Body of pancreas (tissue), 4 donors: ENCODE results near the gene CCDC190.

ENCODE experiments used
- CTCF ChIP-seq, 7 experiments: fragments of 450-650 bp in 4 of 7; fragments of 200-600 bp in 3 of 7; sonication (generic) in 3 of 7; IDR thresholded peaks; one replicate each; pipeline ENCODE4 v1.5.1; 2016 to 2019; ENCODE audit warnings: antibody characterized with exemption in 7 of 7
- POLR2A ChIP-seq, 3 donors: fragments of 450-650 bp; IDR thresholded peaks; one replicate each; pipeline ENCODE4 v1.6.1; 2016; ENCODE audit warnings: antibody characterized with exemption in 3 of 3, mild to moderate bottlenecking in 2 of 3

DNA sequence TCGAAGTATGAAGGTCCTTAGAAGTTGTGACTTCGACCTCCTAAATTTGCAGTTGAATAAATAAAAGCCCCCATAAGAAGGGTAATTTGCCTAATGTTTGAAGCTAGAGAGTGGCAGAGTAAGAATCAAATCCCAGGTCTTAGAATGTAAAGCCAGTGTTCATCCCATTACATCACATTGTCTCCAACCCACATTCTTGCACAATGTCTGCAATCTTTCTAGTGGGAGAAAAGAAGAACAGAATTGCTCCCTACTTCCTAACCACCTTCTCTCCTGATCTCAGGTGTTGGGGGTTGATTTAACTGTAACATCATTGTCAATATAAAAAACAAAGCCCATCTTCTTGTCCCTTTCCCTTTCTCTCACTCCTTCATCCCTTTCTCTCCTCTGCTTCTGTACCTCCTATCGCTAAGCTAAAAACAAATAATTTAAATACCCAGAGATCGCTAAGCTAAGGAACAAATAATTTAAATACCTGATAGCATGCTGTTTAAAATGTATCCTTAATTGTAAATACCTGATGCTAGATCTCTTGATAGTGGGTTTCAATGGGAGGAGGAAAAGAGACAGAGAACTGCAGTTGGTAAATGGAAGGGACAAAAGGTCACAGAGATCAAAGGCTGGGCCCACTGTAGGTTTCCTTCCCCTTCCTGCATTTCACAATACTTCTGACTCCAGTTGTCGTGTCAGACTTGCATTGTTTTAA is 32.1 kb upstream of the CCDC190 start:
- TF ChIP-seq CTCF (IDR thresholded peaks at IDR 0.05) (no peak), POLR2A (IDR thresholded peaks at IDR 0.05) (no peak)
